GM19351 (cell line): Measurements from ENCODE around the gene PUM1.
"Not testable (repeated sequence)": the region's sequence is repeated elsewhere in the genome, so short reads cannot be mapped to it uniquely, and the experiment has no call there.

ENCODE experiments used
- ATAC-seq: cut with Tn5 transposase; IDR thresholded peaks from one replicate; pipeline ENCODE4 v1.9.1; 2021; ENCODE audit warnings: mild to moderate bottlenecking, moderate library complexity; ENCODE audit not compliant: unreplicated experiment

The PUM1 gene

GRCh38 chr1:31063631-31064030 is 1.9 kb downstream of the PUM1 start:
- no peak for ATAC-seq

- ATAC-seq = no peak
These were observed 2.6 kb downstream of the PUM1 start for GRCh38 chr1:31062867-31063380.

- not testable (repeated sequence) for ATAC-seq
These were observed 3.2 kb downstream of the PUM1 start for GRCh38 chr1:31062162-31062866.

GRCh38 chr1:31058012-31058411 is 7.5 kb downstream of the PUM1 start:
- ATAC-seq = no peak

- no peak for ATAC-seq
These were observed 9.6 kb downstream of the PUM1 start for GRCh38 chr1:31055953-31056352.

- no peak for ATAC-seq
These were observed 10.0 kb downstream of the PUM1 start for GRCh38 chr1:31055501-31055900.

GRCh38 chr1:31054958-31055481 is 10.5 kb downstream of the PUM1 start:
- ATAC-seq = no peak

- ATAC-seq = no peak
These were observed 11.2 kb downstream of the PUM1 start for GRCh38 chr1:31054349-31054748.

GRCh38 chr1:31052613-31053012 is 12.9 kb downstream of the PUM1 start:
- ATAC-seq = not testable (repeated sequence)

- ATAC-seq = no peak
These were observed 13.9 kb downstream of the PUM1 start for GRCh38 chr1:31051611-31052010.

- ATAC-seq = not testable (repeated sequence)
These were observed 18.0 kb downstream of the PUM1 start for GRCh38 chr1:31047507-31047906.

- ATAC-seq = no peak
These were observed 21.9 kb downstream of the PUM1 start for GRCh38 chr1:31043631-31044030.

GRCh38 chr1:31042656-31043055 is 22.9 kb downstream of the PUM1 start:
- ATAC-seq = no peak

- ATAC-seq = no peak
These were observed 24.0 kb downstream of the PUM1 start for GRCh38 chr1:31041529-31041928.

- no peak for ATAC-seq
These were observed 25.5 kb downstream of the PUM1 start for GRCh38 chr1:31040038-31040437.

GRCh38 chr1:31038935-31039334 is 26.6 kb downstream of the PUM1 start:
- ATAC-seq = not testable (repeated sequence)

- no peak for ATAC-seq
These were observed 27.2 kb downstream of the PUM1 start for GRCh38 chr1:31038360-31038759.

- ATAC-seq = no peak
These were observed 28.6 kb downstream of the PUM1 start for GRCh38 chr1:31036749-31037500.

- no peak for ATAC-seq
These were observed 31.9 kb downstream of the PUM1 start for GRCh38 chr1:31033598-31033997.

GRCh38 chr1:31032266-31032665 is 33.3 kb downstream of the PUM1 start:
- no peak for ATAC-seq

- ATAC-seq = no peak
These were observed 34.0 kb downstream of the PUM1 start for GRCh38 chr1:31031330-31032143.
